GM21447 (cell line): ENCODE results near the gene KLK12.

Source experiments
- ATAC-seq: cut with Tn5 transposase; IDR thresholded peaks from one replicate; pipeline ENCODE4 v1.9.1; 2021; ENCODE audit not compliant: unreplicated experiment

KLK12 gene

GRCh38 chr19:50983625-50984292 lies 51.0 kb downstream of the KLK12 start, which contains the start of gene KLK7:
Gene KLK7 (minus strand): TSS chr19:50983917. CDS start chr19:50982399, 1,518 bp downstream.
- ATAC-seq, result no peak

GRCh38 chr19:50982186-50982585 lies 52.6 kb downstream of the KLK12 start:
- ATAC-seq, result no peak

DNA sequence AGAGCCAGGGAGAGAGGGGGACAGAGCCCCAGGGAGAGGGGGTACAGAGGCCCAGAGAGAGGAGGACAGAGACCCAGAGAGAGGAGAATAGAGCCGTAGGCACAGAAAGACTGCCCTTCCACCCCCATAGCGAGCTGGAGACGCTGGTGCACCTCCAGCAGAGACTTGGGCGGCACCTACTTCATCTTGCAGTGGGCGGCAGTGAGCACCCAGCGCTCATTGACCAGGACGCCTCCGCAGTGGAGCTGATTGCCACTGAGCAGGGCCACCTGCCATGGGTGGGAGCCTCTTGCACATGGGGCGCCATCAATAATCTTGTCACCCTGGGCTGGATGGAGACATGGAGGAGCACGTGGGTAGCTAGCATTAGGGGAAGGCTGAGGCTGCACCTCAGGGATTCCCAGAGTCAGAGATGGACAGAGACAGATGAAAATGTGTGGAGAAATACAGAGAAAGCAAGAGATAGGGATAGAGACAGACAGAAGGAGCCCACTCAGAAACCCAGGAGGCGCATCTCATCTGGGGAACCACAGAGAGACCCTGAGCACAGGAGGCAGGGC lies 53.1 kb downstream of the KLK12 start:
- ATAC-seq, result no peak

GRCh38 chr19:50980208-50980607 lies 54.6 kb downstream of the KLK12 start:
- ATAC-seq, result no peak

GRCh38 chr19:50979758-50980157 lies 55.0 kb downstream of the KLK12 start:
- no peak for ATAC-seq
